GM21619 (cell line): ENCODE measurements around the gene FECH.

ENCODE experiments used
- ATAC-seq: cut with Tn5 transposase; IDR thresholded peaks from one replicate; pipeline ENCODE4 v1.9.1; 2021; ENCODE audit not compliant: unreplicated experiment

Gene FECH

DNA sequence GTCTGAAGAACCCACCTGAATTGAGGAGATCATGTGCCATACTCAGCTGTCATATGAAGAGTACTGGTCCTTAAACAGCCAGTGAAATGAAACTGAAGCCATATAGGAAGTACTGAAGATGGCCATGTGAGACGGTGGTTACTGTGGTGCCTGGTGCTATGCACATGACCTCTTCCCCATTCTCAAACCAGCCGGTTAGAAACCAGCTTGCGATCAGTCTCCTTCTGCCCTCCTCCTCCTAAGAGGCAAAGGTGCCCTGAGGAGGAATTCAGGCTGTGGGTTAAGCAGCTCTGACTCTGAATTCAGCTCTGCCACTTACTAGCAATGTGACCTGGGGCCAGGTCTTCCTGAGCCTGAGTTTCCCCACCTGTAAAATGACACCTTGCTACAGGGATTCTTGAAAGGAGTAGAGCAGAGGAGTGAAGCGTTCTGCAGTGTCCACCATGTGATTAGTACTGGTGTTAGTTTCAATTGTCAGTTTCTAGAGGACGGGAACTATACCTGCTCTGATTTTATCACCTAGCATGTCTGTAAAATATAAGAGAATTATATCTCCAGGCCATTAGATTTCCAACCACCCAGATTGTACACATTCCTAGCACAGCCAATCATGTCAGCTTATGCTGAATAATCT lies 5.1 kb downstream of the FECH start:
- peak; percentile 93 for ATAC-seq

DNA sequence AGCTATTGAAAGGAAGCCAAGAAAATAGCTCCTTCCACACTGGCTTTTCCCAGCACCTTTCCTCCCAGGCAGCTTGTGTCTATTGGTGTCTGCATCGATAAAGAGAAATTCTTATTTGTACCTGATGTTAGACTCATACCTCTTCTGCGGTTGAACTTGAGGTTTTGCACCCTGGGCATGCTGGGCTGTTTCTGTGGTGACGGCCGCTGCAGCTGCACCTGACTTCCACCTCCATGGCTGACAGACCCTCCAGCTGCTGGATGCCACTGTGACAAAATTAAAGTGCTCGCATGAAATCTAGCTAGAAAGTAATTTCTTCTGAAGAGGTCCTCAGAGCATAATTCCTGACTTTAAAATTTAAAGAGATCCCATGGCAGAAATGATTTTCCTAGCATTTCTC lies 6.6 kb downstream of the FECH start:
- no peak for ATAC-seq

DNA sequence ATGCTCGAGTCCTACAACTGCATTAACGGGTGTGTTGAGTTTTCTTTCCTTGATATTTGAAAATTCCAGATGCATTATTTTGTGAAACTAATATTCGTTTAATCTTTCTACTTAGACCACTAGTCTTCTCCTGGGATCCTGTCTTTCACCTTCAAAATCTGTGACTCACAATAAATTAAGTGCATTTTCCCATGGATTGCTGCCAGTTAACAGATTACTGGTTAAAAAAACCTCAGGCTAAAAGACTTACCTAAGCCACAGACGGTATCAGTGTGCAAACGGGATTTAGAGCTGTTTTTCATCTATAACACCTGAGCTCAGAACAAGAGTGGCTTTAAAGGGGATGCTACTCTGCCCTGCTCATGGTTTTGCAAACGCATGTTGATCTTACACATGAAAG lies 10.2 kb downstream of the FECH start:
- no peak for ATAC-seq

DNA sequence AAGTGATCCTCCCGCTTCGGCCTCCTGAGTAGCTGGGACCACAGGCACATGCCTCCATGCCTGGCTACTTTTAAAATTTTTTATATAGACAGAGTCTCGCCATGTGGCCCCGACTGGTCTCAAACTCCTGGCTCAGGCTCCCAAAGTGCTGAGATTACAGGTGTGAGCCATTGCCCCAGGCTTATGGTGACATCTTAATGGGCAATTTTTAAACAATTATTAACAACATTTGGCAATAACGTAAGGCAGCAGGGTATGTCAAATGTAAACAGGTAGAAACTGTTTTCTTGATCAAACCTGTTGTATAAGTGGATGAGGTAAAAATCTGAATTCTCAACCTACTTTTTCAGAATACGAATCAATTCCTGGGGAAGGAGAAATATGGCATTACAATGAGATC lies 11.0 kb downstream of the FECH start:
- ATAC-seq = no peak

DNA sequence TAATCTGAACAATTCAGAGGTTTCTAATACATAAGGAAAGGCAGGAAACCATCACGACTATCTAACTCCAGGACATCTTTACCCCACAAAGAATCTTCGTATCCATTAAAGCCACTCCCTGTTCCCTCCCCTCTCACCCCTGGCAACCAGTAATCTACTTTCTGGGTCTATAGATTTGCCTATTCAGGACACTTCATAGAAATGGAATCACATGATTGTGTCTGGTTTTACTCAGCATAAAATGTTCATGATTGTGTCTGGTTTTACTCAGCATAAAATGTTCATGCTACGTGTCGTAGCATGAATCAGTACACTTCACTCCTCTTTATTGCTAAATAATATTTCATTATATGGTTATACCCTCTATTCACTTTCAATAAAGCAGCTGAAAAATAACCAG lies 11.6 kb downstream of the FECH start:
- no peak for ATAC-seq

DNA sequence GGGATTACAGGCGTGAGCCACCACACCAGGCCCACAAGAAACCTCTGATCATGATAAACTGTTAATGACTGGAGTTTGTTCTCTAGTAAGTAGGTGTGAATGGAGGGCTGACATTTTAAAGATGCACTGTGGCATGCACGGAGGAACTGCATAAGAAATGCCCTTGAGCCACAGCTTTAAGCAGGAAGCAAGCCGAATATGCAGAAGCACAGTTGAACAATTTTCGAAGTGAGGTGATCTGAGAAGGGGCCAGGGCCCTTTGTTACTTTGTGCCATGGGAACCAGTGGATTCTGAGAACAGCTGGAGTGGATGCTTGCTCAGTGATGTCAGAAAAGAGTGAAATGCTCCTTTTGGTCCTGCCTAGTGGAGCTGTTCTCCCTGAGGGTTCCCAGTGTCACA lies 16.3 kb downstream of the FECH start:
- ATAC-seq = no peak

DNA sequence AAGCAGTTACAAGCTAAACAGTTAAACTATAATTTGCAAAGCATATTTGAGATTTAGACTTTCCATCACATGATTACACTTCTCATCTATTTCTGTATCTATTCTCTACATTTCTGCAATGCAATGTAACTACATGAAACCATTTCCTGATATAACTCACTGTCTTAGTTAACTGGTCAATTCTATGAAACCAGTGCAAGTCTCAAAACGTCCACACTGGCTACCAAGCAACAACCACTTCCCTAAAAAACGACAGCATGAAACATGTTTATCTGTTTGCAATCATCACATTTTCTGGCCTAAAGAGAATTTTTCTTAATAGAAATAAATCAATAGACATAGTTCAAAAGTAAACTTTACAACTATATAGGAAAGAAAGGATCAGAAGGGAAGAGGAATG lies 17.4 kb downstream of the FECH start:
- ATAC-seq = no peak

DNA sequence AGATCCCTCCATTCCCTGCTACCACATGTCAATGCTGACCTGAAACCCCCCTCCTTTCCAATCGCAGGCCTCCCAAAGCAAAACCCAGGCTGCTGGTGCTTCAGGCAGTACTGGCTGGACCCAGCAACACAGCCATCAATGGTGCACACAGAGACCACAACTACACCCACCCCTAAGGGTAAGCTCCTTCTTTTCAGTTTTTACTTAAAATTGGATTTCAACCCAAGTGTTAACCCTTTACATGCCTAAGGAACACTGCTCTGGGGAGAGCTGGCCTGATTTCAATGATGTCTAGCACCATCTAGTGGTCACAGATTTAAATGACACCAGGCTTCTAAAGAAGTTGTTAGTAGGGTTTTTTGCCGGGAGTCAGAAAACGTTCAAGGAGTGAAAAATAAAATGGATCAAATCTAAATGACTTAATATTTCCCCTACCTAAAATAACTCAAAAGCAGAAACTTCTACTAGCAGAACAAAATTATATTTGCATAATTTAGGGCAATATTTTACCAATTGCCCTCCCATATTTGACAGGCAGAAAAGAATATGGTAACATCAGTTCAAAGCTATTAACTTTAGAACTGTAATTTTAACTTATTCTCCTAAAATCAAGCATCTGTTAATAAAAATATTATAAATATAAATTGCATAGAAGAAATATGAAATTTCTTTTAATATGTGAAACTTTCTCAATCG lies 24.6 kb downstream of the FECH start:
- no peak for ATAC-seq

DNA sequence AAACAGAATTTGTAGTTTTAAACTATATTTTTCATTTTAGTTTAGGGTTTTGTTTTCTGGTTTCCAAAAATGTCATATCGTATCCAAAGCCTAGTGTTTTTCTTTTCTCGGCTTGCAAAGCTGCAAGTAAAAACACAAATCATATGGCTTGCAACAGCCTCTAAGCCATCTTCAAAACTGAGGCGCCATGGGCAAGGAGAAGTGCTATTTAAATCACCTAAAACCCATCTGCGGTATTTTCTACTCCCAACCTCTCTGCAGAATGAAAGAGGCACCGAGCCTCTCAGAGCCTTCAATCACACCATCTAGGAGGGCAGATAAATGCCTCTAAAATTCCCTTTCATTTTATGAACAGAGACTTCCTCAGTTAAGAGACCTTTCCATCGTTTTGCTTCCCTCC lies 25.2 kb downstream of the FECH start:
- ATAC-seq = no peak

DNA sequence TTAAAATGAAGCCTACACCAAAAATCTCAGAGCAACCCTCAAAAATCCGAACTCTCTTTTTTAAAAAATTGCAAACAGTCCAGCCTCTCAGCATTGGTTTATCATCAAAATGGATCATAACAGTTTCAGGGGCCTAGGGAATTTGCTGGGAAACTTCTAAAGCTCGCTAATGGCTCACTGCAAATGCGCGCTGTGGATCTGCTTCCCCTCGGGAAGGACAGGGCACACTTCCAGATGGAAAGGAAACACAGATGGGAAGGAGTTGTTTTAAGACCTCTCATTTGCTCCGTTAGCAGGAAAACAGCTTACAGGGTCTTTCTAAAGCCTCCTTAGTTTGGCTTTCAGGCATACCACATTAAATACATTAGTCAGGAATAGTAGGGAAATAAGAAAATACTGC lies 27.2 kb downstream of the FECH start:
- no peak for ATAC-seq

DNA sequence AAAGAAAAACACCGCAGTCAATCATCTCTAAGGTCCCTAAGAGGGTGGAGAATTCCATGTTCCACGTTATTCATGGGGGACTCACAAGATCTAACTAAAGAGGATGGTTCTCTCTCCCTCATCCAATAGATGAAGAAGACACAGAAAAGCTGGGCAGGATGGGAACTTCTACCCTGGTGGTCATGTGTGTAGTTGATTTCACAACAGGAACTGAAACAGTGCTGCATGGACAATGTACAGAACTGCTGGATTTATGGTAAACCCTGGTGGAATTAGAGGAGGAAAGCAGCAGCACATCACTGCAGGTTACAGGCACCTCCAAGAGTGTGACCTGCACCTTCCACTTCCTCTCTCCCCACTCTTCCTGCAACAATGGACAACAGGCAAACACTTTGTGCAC lies 31.4 kb downstream of the FECH start:
- ATAC-seq = no peak

DNA sequence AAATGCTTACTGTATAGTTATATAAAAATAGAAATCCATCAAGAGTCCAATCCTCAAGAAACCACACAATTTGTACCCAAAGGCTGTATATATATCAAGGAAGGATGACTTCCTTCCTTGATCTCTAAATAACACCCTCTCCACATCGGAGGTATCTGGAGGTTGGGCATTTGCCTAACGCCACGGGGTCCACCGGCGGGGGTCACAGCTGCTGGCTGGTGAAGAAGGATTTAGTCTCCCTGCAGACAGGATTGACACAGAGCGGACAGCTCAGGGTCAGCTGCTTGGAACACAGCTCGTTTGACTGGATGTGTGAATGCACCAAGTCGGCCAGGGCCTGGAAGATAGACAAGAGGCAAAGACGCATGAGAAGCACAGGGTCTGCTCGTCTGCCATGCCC lies 36.0 kb downstream of the FECH start:
- ATAC-seq = no peak

DNA sequence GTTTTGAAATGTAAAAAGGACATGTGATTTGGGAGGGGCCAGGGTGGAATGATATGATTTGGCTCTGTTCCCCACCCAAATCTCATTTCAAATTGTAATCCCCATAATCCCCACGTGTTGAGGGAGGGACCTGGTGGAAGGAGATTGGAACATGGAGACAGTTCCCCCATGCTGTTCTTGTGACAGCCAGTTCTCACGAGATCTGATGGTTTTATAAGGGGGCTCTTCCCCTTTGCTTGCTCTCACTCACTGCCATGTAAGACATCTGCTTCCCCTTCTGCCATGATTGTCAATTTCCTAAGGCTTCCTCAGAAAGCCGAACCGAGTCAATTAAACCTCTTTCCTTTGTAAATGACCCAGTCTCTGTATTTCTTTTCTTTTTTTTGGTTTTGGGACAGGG lies 39.2 kb downstream of the FECH start:
- ATAC-seq = no peak

DNA sequence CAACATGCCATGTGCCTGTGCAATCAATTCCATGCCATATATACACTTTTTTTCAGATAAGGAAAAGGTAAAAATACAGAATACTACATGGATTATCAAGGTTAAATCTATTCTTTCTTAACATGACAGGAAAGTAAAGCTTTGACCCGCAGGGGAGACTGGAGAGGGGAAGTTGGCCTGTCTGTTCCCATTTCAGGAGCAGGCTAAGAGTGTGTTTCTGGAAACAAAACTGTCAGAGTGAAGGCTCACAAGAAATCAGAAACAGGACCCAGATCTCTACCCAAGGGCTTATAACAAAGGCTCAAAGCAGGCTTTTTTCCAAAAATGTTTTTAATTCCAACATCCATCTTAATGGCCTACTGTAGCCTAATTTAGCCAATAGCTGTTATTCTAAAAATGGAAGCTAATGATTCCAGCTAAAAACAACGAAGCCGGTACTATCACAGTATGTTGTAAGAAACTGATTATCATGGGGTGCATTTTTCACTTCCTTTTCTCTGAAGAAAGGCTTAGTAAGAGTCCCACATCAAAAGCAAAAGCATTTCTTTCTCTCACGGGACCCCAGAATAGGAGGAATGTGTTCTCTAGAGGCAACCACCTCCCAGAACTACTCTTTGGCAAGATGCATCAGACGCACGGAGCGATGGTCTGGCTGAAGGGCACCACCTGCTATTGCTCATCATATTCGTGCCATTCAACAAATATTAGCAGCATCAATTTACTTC lies 41.4 kb downstream of the FECH start:
- peak; percentile 82 for ATAC-seq

DNA sequence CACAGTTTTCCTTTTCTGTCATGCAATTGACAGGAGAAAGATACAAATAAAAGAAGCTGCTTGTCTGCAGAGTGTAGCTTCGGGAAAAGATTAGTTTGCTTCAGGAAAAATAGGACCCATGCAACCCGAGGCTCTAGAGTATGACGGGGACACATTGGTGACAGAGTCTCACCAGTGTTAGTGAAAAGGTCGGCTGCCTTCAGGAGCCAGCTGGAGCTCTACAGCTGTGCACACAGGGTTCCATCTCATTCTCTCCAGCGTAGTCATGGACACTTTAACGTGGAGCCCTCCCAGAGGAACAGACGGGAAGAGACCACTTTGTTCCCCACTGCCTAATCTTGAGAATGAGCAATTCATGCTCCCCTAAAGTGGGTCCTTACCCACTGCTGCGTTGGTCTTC lies 42.9 kb downstream of the FECH start:
- ATAC-seq = no peak

DNA sequence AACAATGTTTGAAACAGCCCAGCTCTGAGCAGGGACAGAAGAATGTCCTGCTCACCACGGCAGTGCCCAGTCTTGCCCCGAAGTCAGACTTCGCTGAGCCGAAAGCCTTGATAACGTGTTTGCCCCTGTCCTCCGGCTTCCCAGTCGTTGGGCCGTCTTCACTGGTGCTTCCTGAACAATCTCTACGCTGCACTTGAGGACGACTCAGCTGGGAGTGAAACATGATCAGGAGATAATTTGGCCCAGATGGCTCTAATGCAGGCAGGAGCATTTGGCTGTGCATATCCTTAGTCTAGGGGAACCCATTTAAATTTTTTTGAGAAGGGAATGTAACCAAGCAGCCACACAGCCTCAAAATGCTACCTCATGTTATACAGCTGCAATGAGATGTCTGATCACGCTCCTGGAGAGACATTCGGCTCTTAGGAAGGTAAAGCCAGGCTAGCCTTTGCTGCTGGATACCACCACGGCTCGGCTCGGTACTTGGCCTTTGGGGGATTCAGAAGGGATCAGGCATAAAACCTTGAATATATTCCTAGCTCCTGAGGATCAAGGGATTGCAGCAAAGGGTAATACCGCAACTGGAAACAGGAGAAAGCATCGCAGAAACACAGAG lies 43.6 kb downstream of the FECH start:
- no peak for ATAC-seq

DNA sequence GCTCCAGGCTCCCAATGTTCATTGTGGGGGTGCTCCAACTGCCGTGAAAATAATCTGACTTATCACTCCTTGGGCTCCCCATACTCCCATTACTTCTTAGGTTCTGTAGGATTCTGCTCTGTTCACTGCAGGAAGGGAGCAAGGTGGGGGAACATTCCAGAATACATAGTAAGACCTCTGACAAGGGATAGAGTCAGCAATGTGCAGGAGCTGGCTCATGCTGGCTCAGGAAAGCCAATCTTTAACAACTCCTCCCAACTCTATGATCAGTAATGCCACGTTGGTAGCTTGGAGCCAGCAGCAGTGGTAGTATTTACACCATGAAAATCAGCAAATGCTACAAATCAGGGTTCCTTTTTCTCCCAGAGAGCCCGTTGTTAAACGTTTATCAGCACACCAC lies 44.4 kb downstream of the FECH start:
- no peak for ATAC-seq

DNA sequence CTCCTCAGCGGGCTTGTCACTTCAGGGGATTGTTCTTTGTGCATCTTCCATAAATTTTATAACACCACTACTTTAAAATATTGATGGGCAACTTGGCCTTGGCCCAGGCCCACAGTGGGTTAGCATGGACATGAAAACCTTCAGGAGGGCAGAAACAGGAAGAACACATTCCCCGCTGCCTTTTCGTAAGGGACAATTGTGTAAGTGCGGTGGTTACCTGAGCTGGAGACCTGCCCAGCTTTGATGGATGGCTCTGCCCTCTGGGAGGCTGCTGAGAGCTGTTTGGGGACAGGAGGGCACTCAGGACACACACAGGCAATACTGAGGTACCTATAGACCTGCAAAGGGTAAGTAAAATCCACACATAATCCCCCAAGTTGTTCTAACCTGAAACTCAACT lies 46.8 kb downstream of the FECH start:
- no peak for ATAC-seq

DNA sequence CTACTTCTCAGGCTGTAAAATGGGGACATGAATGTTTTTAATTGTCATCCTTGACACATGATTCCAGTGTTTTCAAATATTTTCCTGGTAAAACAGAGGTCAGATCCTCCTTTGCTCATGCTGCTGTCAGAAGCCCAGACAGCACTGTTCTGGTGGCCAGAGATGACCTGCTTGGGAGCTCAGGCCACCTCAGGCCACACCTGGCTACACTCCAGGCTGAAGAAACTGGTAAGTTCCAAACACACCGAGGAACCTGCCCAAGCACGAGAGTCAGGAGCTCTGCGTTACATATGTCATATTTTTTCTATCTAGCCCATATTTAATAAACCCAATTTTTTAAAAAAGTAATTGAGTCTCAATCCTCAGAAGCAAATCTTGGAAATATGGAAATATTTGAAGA lies 47.9 kb downstream of the FECH start:
- no peak for ATAC-seq

DNA sequence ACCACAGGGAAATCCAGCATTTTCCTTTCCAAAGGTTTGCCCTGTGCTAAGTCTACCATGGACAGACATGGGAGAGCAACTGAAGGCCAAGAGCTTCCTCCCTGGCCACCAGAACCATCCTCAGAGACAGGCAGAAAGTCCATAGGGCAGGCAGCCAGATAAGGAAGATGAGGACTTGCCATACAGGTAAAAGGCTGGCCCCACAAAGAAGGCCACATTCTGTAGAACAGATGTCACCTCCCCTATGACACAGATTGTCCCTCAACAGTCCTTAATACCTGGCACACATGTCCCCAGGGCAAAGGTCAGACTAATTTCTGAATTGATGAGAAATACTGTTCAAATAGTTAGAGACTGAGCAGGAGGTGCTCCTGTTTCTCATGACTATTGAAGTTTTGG lies 52.0 kb downstream of the FECH start:
- ATAC-seq = no peak

DNA sequence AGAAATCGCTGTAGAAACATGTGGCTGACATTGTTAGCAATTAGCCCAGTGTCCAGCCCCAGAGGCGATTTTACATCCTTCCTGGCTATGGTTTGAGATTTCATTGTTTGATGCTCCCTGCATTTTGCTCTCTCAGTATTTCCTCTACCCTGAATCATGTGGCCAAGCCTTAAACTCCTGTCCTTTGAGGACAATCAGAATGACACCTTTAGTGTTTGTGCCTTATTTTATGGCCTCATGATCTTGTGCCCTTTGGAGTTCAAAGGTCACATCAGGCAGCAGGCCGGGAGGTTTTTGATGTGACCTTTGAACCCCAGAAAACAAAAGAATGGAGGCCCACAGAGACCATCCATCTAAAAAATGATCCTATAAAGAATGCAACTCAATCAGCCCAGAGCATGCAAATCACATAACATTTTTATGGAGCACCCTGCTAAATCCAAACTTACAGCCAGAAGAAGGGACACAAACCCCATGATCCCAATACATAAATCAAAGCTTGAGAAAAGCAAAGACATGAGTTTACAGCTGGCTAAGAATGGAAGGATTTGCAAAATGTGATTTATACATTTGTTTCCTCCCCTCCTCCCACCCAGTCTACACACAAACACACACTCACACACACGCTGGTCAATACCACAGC lies 52.5 kb downstream of the FECH start:
- ATAC-seq = no peak
